Measurements from ENCODE around the gene BCAS3.

DNA sequence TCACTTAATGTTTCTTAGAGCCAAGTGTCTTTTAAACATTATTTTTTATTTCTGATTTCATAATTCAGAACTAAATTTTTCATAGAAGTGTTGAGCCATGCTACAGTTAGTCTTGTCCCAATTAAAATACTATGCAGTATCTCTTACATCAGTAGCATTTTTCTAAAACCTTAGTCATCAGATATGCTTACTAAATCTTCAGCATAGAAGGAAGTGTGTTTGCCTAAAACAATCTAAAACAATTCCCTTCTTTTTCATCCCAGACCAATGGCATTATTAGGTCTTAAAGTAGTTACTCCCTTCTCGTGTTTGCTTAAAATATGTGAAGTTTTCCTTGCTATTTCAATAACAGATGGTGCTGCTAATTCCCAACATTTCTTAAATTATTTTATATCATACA lies 13.6 kb upstream of the BCAS3 start:
- TF ChIP-seq, protein P1, sequence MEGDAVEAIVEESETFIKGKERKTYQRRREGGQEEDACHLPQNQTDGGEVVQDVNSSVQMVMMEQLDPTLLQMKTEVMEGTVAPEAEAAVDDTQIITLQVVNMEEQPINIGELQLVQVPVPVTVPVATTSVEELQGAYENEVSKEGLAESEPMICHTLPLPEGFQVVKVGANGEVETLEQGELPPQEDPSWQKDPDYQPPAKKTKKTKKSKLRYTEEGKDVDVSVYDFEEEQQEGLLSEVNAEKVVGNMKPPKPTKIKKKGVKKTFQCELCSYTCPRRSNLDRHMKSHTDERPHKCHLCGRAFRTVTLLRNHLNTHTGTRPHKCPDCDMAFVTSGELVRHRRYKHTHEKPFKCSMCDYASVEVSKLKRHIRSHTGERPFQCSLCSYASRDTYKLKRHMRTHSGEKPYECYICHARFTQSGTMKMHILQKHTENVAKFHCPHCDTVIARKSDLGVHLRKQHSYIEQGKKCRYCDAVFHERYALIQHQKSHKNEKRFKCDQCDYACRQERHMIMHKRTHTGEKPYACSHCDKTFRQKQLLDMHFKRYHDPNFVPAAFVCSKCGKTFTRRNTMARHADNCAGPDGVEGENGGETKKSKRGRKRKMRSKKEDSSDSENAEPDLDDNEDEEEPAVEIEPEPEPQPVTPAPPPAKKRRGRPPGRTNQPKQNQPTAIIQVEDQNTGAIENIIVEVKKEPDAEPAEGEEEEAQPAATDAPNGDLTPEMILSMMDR (IDR thresholded peaks at IDR 0.05): no peak
- TF ChIP-seq POLR2A (IDR thresholded peaks at IDR 0.05): no peak
